Measurements from ENCODE around the gene TEX22. TPM values are rescaled to one million over a fixed set of nuclear protein-coding genes. Genes with fewer than 3 reads are reported as not detected.
A peak's percentile ranks its signal among the peaks of the same experiment; 100 is the strongest.

TEX22 gene
- total RNA-seq, 1 experiment from 2014 or later = 0.26 TPM

DNA sequence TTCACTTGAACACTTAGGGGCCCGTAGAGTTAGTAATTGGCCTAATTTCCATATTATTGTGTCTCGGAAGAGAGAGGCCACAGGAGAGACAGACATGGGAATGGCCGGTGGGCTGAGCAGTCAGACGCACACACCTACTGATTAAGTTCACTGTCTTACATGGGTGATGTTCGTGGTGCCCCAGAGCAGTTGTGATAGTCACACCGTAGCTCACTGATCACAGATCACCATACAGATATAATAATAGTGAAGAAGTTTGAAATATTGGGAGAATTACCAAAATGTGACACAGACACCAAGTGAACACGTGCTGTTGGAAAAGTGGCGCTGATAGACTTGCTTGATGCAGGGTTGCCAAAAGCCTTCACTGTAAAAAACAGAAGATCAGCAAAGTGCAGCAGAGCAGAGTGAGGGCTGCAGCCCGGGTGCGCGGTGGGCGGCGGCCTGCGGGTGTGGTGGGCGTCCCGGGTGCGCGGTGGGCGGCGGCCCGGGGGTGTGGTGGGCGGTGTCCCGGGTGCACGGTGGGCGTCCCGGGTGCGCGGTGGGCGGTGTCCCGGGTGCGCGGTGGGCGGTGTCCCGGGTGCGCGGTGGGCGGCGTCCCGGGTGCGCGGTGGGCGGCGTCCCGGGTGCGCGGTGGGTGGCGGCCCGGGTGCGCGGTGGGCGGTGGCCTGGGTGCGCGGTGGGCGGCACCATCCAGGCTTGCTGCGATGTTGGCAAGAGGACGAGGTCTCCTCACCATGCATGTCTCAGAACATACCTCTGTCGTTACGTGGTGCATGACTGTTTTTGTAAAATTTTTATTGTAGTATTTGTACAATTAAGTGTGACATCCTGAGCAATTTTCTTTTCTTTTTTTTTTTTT is 34.3 kb upstream of the TEX22 start:
- in situ Hi-C loops (cut with HindIII; ENCODE audit: low pct_unique_long_range_greater_than_20kb, low sequenced_read_pairs) = no loop called here
- DNase-seq (ENCODE audit: low read depth, low spot score) = peak; percentile 51

DNA sequence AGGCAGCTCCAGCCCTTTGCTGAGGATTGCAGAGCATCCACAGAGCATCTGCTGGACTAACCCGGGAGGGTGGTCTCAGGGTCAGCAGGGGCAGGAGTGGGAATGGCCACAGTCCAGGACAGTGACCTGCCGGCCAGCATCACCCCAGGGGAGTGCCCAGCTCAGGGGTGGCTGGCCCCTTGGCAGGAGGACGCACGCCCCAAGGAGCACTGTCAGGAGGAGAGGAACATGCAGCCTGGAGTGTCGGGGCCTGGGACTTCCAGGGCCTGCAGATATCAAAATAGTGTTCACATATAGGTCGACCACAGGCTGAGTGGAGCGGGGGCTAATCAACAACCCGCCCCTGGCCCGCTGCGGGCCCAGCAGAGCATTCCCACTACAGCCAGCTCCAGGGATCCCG is 33.2 kb upstream of the TEX22 start:
- no peak for DNase-seq (ENCODE audit: low read depth, low spot score)
- in situ Hi-C loops (cut with HindIII; ENCODE audit: low pct_unique_long_range_greater_than_20kb, low sequenced_read_pairs) = no loop called here

DNA sequence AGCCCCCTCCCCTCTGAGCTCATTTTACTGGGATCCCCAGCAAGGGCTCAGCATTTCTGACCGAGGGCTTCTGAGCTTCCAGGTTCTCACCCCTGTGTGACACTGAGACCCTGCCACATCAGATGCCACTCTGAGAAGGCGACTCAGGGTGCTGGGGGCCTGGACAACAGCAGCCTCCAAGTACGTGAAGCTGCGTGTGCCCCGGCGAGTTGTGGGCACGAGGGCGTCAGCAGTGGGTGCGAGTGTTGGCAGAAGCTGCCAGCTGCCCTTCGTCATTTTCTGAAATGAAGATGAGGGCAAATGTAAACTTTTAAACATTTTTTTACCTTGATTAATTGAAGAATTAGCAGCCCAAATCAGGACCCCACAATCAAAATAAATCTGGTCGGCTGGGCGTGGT is 32.7 kb upstream of the TEX22 start:
- in situ Hi-C loops (cut with HindIII; ENCODE audit: low pct_unique_long_range_greater_than_20kb, low sequenced_read_pairs) = no loop called here
- DNase-seq (ENCODE audit: low read depth, low spot score) = no peak

DNA sequence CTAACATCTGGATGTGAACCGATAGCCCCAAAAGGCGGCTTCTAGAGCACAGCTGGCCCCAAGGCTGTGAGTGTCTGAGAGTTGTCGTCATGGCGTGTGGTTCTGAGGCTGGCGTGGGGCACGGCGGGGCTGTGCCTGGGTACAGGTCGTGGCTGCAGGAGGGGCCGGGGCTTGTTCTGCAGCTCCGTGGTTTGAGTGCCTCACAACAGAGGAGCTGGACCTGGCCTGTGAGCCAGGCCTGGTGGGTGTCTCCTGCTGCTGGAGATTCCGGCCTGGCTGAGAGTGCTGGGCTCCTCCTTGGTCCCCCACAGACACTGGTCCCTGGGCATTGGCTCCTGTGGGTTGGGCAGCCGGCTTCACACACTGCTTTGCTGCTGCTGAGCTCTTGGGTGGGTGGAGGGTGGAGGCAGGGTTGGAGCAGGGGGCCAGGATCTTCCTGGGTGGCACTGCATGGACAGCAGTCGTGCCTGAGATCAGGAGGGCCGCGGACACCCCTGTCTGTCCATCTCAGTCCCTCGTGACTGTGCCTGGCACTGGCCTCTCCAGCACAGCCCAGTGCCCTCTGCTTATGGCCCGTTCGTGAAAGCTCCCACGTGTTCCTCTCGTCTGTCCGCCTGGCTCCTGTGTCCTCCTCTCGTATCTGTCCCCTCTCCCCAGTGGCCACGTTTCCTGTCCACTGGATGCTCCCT is 31.8 kb upstream of the TEX22 start:
- no peak for DNase-seq (ENCODE audit: low read depth, low spot score)
- in situ Hi-C loops (cut with HindIII; ENCODE audit: low pct_unique_long_range_greater_than_20kb, low sequenced_read_pairs) = no loop called here

DNA sequence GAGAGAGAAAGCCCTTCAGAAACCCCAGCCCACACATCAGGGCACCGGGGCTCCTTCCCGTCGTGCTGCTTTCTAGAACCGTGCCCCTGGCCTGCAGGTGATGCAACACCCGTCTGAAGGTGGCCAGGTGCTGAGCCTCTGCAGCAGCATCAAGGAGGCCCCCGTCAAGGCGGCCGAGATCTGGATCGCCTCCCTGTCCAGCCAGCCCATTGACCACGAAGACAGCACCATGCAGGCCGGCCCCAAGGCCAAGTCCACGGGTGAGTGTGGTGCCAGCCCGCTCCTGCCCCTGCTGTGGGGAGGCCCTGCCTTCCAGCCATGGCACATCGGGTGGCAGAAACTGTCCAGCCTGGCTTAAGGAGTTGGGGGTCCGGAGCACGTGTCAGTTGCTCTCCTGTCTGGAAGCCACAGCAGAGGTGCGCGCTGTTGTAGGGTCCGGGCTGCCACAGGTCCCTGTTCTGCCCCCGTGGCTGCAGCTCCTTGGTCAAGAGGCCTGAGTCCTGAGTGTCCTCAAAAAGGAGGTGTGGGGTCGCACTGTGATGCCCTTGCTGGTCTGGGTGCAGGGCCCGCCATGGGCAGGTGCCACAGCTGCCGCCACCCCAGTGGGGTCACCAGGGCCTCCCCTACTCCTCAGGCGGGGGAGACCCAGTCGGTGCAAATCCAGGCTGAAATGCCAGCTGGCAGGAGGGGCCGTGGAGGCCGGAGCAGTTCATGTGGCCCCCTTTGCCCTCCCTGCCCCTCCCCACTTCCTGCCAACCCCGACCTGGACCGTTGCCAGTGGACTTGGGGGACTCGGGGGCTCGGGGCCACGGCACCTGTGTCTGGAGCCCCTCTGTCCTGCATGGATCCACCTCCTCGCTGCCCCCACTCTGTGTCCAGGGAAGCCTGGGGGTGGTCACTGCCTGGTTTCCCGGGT is 31.0 kb upstream of the TEX22 start:
- DNase-seq (ENCODE audit: low read depth, low spot score) = no peak
- in situ Hi-C loops (cut with HindIII; ENCODE audit: low pct_unique_long_range_greater_than_20kb, low sequenced_read_pairs) = no loop called here

DNA sequence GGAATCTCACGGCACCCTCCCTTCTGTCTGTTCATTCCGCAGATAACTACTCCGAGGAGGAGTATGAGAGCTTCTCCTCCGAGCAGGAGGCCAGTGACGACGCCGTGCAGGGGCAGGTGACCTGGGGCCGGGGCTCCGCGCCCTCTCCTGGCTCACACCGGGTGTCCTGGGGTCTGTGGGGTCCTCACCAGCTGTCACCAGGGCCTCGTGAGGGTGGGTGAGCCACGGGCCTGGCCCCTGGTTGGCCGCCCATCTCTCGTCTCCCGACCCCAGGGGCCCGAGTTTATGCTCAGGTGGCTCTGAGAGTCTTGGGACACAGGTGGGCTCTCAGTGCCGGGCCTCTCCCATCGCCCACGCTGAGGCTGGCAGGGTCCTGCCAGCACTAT is 30.3 kb upstream of the TEX22 start:
- in situ Hi-C loops (cut with HindIII; ENCODE audit: low pct_unique_long_range_greater_than_20kb, low sequenced_read_pairs) = no loop called here

DNA sequence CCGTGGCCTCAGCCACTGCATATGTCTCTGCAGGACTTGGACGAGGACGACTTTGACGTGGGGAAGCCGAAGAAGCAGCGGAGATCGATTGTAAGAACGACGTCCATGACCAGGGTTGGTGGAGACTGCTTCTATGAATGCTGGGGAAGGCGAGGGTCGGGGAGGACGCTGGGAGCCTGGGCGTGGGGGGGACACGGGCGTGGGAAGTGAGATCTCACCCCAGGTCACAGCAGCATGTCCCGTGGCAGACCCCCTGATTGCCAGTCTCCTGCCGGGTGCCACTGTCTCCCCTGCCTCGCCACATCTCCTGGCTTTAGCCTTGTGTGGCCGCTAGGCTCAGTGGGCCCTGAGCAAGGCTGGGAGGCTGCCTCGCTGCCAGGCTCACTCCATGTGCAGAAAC is 29.9 kb upstream of the TEX22 start:
- in situ Hi-C loops (cut with HindIII; ENCODE audit: low pct_unique_long_range_greater_than_20kb, low sequenced_read_pairs) = no loop called here
- DNase-seq (ENCODE audit: low read depth, low spot score) = no peak

More for the DNA sequence above, 30.3 kb upstream of the TEX22 start:
- no peak for DNase-seq (ENCODE audit: low read depth, low spot score)

DNA sequence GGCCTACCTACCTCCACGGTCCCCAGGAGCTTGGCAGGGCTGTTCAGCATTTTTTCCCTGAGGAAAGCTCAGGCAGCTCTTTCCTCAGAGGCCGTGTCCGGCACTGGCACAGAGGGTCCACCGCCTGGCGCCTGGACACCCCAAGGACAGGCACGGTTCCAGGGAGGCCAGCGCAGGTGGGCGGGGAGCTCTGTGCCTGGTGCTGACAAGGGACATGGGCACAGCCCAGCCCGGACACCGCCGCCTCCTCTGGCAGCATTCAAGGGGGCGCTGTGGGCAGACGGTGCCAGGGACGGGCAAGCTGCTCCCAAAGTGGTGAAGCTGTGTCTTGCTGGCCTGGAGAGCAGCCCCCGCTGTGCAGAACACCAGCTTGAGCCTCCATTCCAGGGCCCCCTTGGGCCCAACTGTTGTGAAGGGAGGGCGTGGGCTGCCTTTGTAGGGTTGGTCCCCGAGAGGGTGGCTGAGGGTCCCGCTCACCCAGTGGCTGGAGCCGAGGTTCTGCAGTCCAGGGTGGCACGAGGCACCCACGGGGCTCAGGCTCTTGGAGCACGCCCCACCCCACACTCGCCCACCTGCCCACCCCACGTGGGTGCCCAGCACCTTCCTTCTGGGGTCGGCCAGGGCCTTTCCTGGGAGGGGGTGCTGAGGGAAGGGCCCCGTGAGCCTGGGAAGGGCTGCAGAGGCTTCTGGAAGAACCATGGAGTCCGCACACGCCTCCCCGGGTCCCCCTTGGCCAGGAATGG is 29.3 kb upstream of the TEX22 start:
- no peak for DNase-seq (ENCODE audit: low read depth, low spot score)
- in situ Hi-C loops (cut with HindIII; ENCODE audit: low pct_unique_long_range_greater_than_20kb, low sequenced_read_pairs) = no loop called here

DNA sequence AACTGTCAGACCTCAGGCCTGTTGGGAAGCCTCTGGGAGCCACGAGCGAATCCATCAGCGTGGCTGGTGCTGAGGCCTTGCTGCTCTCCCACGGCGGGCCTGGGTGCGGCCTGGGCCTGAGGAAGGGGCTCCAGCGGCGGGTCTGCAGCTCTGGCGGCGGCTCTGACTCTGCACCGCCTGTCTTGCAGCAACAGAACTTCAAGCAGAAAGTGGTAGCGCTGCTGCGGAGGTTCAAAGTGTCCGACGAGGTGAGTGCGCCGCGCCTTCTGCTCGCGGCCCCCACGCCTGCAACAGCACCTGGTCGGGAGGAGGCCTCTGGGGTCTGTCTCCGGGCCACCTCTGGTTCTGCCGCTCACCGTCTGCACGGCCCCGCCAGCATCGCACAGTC is 28.7 kb upstream of the TEX22 start:
- in situ Hi-C loops (cut with HindIII; ENCODE audit: low pct_unique_long_range_greater_than_20kb, low sequenced_read_pairs) = no loop called here
- DNase-seq (ENCODE audit: low read depth, low spot score) = no peak

DNA sequence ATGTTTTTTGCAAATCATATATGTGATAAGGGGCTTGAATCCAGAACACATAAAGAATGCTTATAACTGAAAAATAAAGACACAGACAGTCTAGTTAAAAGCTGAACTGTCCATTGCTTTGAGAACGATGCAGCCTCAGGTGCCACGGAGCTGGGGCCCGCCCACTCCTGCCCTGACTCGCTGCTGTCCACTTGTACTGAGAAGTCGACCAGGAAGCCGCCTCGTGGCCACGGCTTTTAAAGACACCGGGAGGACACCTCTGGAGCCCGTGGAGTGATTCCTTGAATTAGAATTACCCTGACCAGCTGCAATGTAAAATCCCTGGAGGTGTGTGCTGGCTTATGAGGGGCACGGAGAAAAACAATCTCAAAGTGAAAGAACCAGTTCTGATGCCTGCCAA is 23.9 kb upstream of the TEX22 start:
- in situ Hi-C loops (cut with HindIII; ENCODE audit: low pct_unique_long_range_greater_than_20kb, low sequenced_read_pairs) = no loop called here
- peak; percentile 22 for DNase-seq (ENCODE audit: low read depth, low spot score)

DNA sequence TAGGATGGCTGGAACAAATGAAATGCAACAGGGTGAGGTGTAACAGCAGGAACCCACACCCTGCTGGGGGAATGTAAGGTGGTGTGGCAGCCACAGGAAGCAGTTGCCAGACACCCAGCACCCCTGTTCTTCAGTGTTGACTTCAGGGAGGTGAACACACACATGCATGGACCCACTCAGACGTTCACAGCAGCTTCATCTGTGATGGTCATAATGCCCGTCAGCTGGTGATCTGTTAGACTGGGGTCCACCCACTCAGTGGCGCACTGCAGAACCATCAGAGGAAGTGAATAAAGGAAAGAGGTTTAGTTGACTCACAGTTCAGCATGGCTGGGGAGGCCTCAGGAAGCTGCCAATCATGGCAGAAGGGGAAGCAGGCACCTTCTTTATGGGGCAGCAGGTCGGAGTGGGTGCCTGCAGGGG is 22.7 kb upstream of the TEX22 start:
- in situ Hi-C loops (cut with HindIII; ENCODE audit: low pct_unique_long_range_greater_than_20kb, low sequenced_read_pairs) = no loop called here
- no peak for DNase-seq (ENCODE audit: low read depth, low spot score)

DNA sequence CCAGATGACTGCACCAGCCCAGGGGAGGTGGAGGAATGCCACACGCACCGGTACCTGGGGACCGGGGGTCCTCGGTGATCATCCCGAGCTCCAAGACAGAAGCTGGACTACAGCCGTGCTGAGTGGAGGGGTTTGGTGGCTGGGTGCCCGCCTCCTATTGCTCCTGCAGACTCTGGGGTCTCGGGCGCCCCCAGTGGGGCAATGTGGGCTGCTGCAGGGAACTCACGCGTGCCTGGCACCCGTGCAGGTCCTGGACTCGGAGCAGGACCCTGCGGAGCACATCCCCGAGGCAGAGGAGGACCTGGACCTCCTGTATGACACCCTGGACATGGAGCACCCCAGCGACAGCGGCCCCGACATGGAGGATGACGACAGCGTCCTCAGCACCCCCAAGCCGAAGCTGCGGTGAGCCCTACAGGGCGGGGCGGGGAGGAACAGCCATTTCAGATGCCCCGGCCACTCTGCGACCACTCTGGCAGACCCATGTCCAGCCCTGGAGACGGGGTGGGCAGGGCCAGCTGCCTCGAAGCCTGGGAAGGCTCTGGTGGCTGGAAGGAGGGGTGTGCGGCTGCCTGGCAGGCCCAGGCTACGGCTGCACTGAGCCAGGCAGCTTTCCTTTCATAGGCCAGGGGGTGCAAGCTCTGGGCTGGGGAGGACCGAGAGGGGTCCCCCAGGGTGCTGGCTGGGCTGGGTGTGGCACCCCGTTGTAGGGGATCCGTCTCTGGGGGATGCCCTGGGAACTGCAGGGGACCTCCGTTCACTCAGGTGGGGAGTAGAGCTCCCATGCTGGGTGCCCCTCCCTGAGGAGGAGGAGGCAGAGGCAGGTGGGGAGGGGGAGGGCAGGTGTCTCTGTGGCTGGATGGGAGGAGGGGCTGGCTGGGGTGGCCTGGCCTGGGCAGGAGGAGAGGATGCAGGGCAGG is 21.6 kb upstream of the TEX22 start:
- in situ Hi-C loops (cut with HindIII; ENCODE audit: low pct_unique_long_range_greater_than_20kb, low sequenced_read_pairs) = no loop called here
- peak; percentile 47 for DNase-seq (ENCODE audit: low read depth, low spot score)

DNA sequence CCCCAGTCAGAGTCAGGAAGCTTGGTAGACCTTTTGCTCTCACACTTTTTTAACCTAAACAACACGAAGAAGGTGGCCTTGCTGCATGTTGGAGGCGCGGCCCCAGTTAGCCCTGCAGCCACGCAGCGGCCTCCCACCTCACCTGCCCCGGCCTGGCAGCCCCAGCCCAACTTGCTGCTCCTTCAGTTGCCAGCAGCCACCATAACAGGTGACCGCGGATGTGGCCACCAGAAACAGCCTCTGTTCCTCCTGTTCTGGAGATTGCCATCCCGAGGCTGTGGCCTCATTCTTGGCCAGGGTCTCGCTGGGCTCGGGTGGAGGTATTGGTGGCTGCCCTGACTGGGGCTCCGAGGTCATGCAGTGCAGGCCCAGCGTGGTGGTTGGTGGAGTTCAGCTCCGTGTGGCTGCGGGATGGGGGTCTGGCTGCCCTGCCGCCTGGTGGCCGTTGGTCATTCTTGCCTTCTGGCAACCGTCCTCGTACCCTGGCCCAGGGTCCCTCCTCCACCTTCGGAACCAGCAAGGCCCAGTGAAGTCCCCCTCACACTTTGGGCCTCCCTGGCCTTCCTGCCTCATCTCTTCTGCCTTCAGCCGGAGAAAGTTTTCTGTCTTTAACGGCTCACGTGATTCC is 20.7 kb upstream of the TEX22 start:
- in situ Hi-C loops (cut with HindIII; ENCODE audit: low pct_unique_long_range_greater_than_20kb, low sequenced_read_pairs) = no loop called here
- DNase-seq (ENCODE audit: low read depth, low spot score) = no peak

DNA sequence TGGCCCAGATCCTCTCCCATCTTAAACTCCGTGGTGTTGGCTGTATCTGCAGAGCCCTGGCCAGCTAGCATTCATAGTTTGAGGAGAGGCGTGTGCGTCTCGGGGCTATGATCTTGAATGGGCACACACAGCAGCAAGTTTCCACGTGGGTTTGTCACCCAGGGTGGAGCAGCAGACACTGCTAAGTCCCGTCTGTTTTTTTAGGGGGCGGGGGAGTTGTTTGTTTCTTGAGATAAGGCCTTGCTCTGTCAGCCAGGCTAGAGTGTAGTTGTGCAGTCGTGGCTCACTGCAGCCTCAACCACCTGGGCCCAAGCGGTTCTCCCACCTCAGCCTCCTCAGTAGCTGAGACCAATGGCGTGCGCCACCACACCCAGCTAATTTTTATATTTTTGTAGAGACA is 20.1 kb upstream of the TEX22 start:
- DNase-seq (ENCODE audit: low read depth, low spot score) = no peak
- in situ Hi-C loops (cut with HindIII; ENCODE audit: low pct_unique_long_range_greater_than_20kb, low sequenced_read_pairs) = no loop called here

DNA sequence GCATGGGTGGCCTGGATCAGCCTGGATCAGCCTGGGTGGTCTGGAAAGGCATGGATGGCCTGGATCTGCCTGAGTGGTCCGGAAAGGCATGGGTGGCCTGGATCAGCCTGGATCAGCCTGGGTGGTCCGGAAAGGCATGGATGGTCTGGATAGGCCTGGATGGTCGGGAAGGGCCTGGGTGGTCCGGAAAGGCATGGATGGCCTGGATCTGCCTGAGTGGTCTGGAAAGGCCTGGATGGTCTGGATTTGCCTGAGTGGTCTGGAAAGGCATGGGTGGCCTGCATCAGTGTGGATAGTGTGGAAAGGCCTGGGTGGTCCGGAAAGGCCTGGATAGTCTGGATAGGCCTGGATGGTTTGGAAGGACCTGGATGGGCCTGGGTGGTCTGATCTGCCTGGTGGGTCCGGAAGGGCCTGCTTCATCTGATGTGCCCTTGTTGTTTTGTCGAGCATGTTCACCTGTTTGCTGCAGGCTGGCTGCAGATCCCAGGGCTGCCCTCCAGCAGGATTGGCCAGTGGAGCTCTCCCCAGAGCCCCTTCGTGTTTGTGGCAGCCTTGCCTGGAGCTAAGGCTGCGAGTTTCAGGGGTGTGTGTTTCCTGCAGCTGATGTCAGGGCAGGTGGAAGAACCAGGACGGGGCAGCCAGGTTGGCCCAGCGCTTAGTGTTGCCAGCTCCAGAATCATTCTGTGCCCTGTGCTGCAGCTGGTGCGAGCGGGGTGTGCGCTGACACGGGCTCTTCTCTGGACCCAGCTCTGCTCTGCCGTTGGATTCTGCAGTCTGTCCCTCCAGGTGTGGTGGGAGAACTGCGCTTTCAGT is 19.3 kb upstream of the TEX22 start:
- in situ Hi-C loops (cut with HindIII; ENCODE audit: low pct_unique_long_range_greater_than_20kb, low sequenced_read_pairs) = no loop called here
- DNase-seq (ENCODE audit: low read depth, low spot score) = no peak

Measured in SK-MEL-5 (cell line).